Mesenchymal stem cell (in vitro differentiated cells and primary cell): ENCODE results near the gene YJEFN3.
A peak's percentile ranks its signal among the peaks of the same experiment; 100 is the strongest.

ENCODE experiments used
- DNase-seq: peaks from one replicate; pipeline ENCODE4 v3.0.0-alpha.2; 2013
- H2AFZ ChIP-seq: one replicate; pipeline ENCODE4 v1.6.1; 2013; ENCODE audit warnings: low read depth, mild to moderate bottlenecking, control low read depth, inconsistent platforms, low read length, moderate library complexity
- H2AK5ac ChIP-seq: 2 replicates; pipeline ENCODE4 v1.6.1; 2013; ENCODE audit warnings: low read length, moderate library complexity, mild to moderate bottlenecking, inconsistent platforms; ENCODE audit not compliant: severe bottlenecking
- H2BK120ac ChIP-seq: one replicate; pipeline ENCODE4 v1.6.1; 2013; ENCODE audit warnings: low read depth, mild to moderate bottlenecking, inconsistent platforms, low read length, moderate library complexity
- H2BK12ac ChIP-seq, 2 experiments: one replicate each; pipeline ENCODE4 v1.6.1; 2013; ENCODE audit warnings: inconsistent platforms in 2 of 2, low read length in 2 of 2, mild to moderate bottlenecking in 2 of 2, moderate library complexity in 2 of 2, control low read depth in 1 of 2
- H2BK15ac ChIP-seq: one replicate; pipeline ENCODE4 v1.6.1; 2013; ENCODE audit warnings: mild to moderate bottlenecking, low read depth, inconsistent platforms; ENCODE audit not compliant: poor library complexity, severe bottlenecking
- H2BK5ac ChIP-seq: 2 replicates; pipeline ENCODE4 v1.6.1; 2013; ENCODE audit warnings: low read depth, mild to moderate bottlenecking, low read length, control low read depth, inconsistent platforms; ENCODE audit not compliant: poor library complexity, severe bottlenecking
- H3K14ac ChIP-seq, 2 experiments: one replicate each; pipeline ENCODE4 v1.6.1; 2013; ENCODE audit warnings: inconsistent platforms in 2 of 2, low read length in 2 of 2, control low read depth in 1 of 2, mild to moderate bottlenecking in 1 of 2, moderate library complexity in 1 of 2
- H3K18ac ChIP-seq, 2 experiments: one replicate each; pipeline ENCODE4 v1.6.1; 2013; ENCODE audit warnings: inconsistent platforms in 2 of 2, low read length in 2 of 2, control low read depth in 1 of 2, low read depth in 1 of 2, mild to moderate bottlenecking in 1 of 2
- H3K23ac ChIP-seq, 2 experiments: one replicate each; pipeline ENCODE4 v1.6.1; 2013; ENCODE audit warnings: inconsistent platforms in 2 of 2, low read length in 2 of 2, mild to moderate bottlenecking in 2 of 2, moderate library complexity in 2 of 2, control low read depth in 1 of 2
- H3K27ac ChIP-seq: 2 replicates; pipeline ENCODE4 v1.5.1; 2013; ENCODE audit warnings: mild to moderate bottlenecking, moderate library complexity, low read length, control low read depth, inconsistent platforms; ENCODE audit not compliant: poor library complexity, severe bottlenecking
- H3K27me3 ChIP-seq, 2 experiments: 2 replicates each; pipeline versions ENCODE4 v1.6.1 to v1.7.0; 2013; ENCODE audit warnings: low read length in 2 of 2, mild to moderate bottlenecking in 2 of 2, moderate library complexity in 2 of 2, control low read depth in 1 of 2, inconsistent platforms in 1 of 2; ENCODE audit not compliant: control insufficient read depth in 1 of 2, insufficient read depth in 1 of 2
- H3K36me3 ChIP-seq, 2 experiments: 2 replicates each; pipeline versions ENCODE4 v1.6.1 to v1.7.0; 2013; ENCODE audit warnings: low read length in 2 of 2, control low read depth in 1 of 2, inconsistent platforms in 1 of 2, low read depth in 1 of 2, mild to moderate bottlenecking in 1 of 2; ENCODE audit not compliant: insufficient read depth in 2 of 2, control insufficient read depth in 1 of 2
- H3K4ac ChIP-seq, 2 experiments: one replicate each; pipeline ENCODE4 v1.6.1; 2013; ENCODE audit warnings: inconsistent platforms in 2 of 2, low read length in 2 of 2, mild to moderate bottlenecking in 2 of 2, moderate library complexity in 2 of 2, control low read depth in 1 of 2, low read depth in 1 of 2
- H3K4me1 ChIP-seq: 2 replicates; pipeline ENCODE4 v1.6.1; 2013; ENCODE audit warnings: low read depth, low read length, control low read depth; ENCODE audit not compliant: control insufficient read depth, insufficient read depth
- H3K4me2 ChIP-seq: 2 replicates; pipeline ENCODE4 v1.6.1; 2013; ENCODE audit warnings: low read length, mild to moderate bottlenecking, inconsistent platforms; ENCODE audit not compliant: poor library complexity, severe bottlenecking
- H3K4me3 ChIP-seq, 2 experiments: 2 replicates each; pipeline versions ENCODE4 v1.5.1 to v1.7.0; 2013; ENCODE audit warnings: low read length in 2 of 2, mild to moderate bottlenecking in 2 of 2, control low read depth in 1 of 2, low read depth in 1 of 2; ENCODE audit not compliant: insufficient read depth in 1 of 2
- H3K79me1 ChIP-seq: replicated peaks from 2 replicates; pipeline ENCODE4 v1.6.1; 2013; ENCODE audit warnings: mild to moderate bottlenecking, control low read depth, low read length, inconsistent platforms; ENCODE audit not compliant: poor library complexity, severe bottlenecking
- H3K9ac ChIP-seq: 2 replicates; pipeline ENCODE4 v1.7.0; 2013; ENCODE audit warnings: mild to moderate bottlenecking, low read length, moderate library complexity
- H3K9me3 ChIP-seq: 2 replicates; pipeline ENCODE4 v1.7.0; 2013; ENCODE audit warnings: mild to moderate bottlenecking, low read length; ENCODE audit not compliant: control insufficient read depth
- H4K8ac ChIP-seq: one replicate; pipeline ENCODE4 v1.6.1; 2013; ENCODE audit warnings: inconsistent platforms, mild to moderate bottlenecking, low read length, moderate library complexity
- H4K91ac ChIP-seq: one replicate; pipeline ENCODE4 v1.6.1; 2013; ENCODE audit warnings: mild to moderate bottlenecking, low read length, inconsistent platforms
- WGBS: methylation state at CpG from one replicate; pipeline ENCODE4 v1.1.7; 2013; ENCODE audit warnings: mixed read lengths; 5-methylcytosine and 5-hydroxymethylcytosine counted together

YJEFN3 gene

DNA sequence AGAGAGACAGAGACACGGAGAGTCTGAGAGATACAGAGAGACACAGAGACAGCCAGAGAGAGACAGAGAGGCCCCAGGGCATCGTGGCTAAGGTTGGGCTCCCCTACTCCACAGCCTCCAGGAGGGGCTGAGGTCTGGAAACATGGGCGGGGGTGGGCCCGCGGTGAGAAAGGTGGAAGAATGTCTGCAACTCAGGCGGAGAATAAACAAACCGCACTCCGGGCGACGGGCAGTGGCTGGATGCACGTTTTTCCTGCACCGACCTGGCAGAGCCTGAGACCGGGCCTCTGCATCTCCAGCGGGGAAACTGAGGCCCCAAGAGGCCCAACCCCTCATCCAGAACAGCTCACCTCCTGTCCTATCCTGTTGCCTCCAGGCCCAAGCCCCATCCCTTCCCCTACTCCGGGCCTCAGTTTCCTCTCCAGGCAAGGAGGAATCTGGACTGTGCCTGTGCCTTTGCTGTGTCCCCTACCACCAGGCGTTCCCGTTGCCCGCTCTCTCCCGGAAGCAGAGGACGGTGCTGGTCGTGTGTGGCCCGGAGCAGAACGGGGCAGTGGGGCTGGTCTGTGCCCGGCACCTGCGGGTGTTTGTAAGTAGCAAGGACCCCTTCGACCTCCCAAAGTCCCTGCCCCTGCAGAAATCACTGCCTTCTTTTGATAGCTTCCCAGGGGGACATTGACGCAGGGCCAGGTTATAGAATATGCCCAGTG is 6.0 kb downstream of the YJEFN3 start:
- 77% methylated on average over 27 of the region's 27 CpGs for WGBS
- Histone ChIP-seq H2BK12ac (no peak overlapping the region), H3K9ac (no peak overlapping the region), H2BK5ac (no peak overlapping the region), H2BK15ac (no peak overlapping the region), H3K23ac (no peak overlapping the region), H2BK120ac (no peak overlapping the region), H3K79me1 (no peaks in the 10 kb centered on the region), H3K36me3 (peaks cover 0 to 23% of the 10 kb centered on the region in 2 experiments), H3K4me3 (no peak overlapping the region), H2AFZ (no peak overlapping the region), H4K91ac (no peak overlapping the region), H3K4ac (no peak overlapping the region), H3K27ac (no peak overlapping the region), H4K8ac (no peak overlapping the region), H3K4me1 (peaks cover 16% of the 10 kb centered on the region), H3K9me3 (no peaks in the 10 kb centered on the region), H3K18ac (no peak overlapping the region), H2AK5ac (no peak overlapping the region), H3K14ac (no peak overlapping the region), H3K4me2 (no peak overlapping the region), H3K27me3 (peaks cover 7 to 21% of the 10 kb centered on the region in 2 experiments)
- DNase-seq, result no peak

GRCh38 chr19:19535311-19536191 is 6.8 kb downstream of the YJEFN3 start:
- H2BK5ac ChIP-seq, result no peak overlapping the region
- no peak overlapping the region for H2BK15ac ChIP-seq
- peaks cover 12% of the 10 kb centered on the region for H3K4me1 ChIP-seq
- no peak overlapping the region for H2BK12ac ChIP-seq
- no peak overlapping the region for H3K4me3 ChIP-seq
- no peak overlapping the region for H4K91ac ChIP-seq
- 96% methylated on average over 34 of the region's 34 CpGs for WGBS
- no peak overlapping the region for H3K4ac ChIP-seq
- peaks cover 0 to 17% of the 10 kb centered on the region in 2 experiments for H3K36me3 ChIP-seq
- H4K8ac ChIP-seq, result no peak overlapping the region
- H3K79me1 ChIP-seq, result no peaks in the 10 kb centered on the region
- H3K9ac ChIP-seq, result no peak overlapping the region
- H3K18ac ChIP-seq, result no peak overlapping the region
- DNase-seq, result no peak
- no peak overlapping the region for H3K14ac ChIP-seq
- H3K27ac ChIP-seq, result no peak overlapping the region
- H3K27me3 ChIP-seq, result peaks cover 7 to 28% of the 10 kb centered on the region in 2 experiments
- H3K23ac ChIP-seq, result no peak overlapping the region
- no peaks in the 10 kb centered on the region for H3K9me3 ChIP-seq
- H3K4me2 ChIP-seq, result no peak overlapping the region
- H2AFZ ChIP-seq, result no peak overlapping the region
- H2AK5ac ChIP-seq, result no peak overlapping the region
- H2BK120ac ChIP-seq, result no peak overlapping the region

- WGBS, result 84% methylated on average over 59 of the region's 59 CpGs
These were observed 8.7 kb downstream of the YJEFN3 start for GRCh38 chr19:19537075-19538048.

More at GRCh38 chr19:19537075-19538048, 8.7 kb downstream of the YJEFN3 start:
- H3K14ac ChIP-seq, result no peak overlapping the region
- H3K36me3 ChIP-seq, result peaks cover 0 to 17% of the 10 kb centered on the region in 2 experiments
- no peak overlapping the region for H3K9ac ChIP-seq
- peak overlapping the region in 1 of 2 experiments; percentile 47 for H3K4me3 ChIP-seq
- H2BK12ac ChIP-seq, result no peak overlapping the region
- H3K4ac ChIP-seq, result no peak overlapping the region
- H3K79me1 ChIP-seq, result no peaks in the 10 kb centered on the region
- H2BK120ac ChIP-seq, result no peak overlapping the region
- H4K91ac ChIP-seq, result no peak overlapping the region
- peaks cover 17% of the 10 kb centered on the region for H3K4me1 ChIP-seq
- no peak for DNase-seq
- H2AFZ ChIP-seq, result no peak overlapping the region
- H3K4me2 ChIP-seq, result no peak overlapping the region
- H3K18ac ChIP-seq, result no peak overlapping the region
- no peak overlapping the region for H4K8ac ChIP-seq
- H2AK5ac ChIP-seq, result no peak overlapping the region
- no peak overlapping the region for H2BK5ac ChIP-seq
- H3K27me3 ChIP-seq, result peaks cover 7 to 46% of the 10 kb centered on the region in 2 experiments
- no peak overlapping the region for H3K23ac ChIP-seq
- no peak overlapping the region for H2BK15ac ChIP-seq
- H3K9me3 ChIP-seq, result no peaks in the 10 kb centered on the region
- no peak overlapping the region for H3K27ac ChIP-seq
